Lung microvascular endothelial cell (primary cell): ENCODE data around the gene SLC35B1. TPM values are rescaled to one million over a fixed set of nuclear protein-coding genes. Genes with fewer than 3 reads are reported as not detected.
"Not testable (repeated sequence)": the region's sequence is repeated elsewhere in the genome, so short reads cannot be mapped to it uniquely, and the experiment has no call there.

Experiments used
- DNase-seq, 2 donors: peaks; one replicate each; pipeline versions ENCODE4 v3.0.0 to v3.0.0-alpha.2; 2010; ENCODE audit warnings: low read depth in 2 of 2
- total RNA-seq: library from RNA; depleted of rRNA; stranded (reverse); fragments of >200 nt; gene quantifications from 2 replicates; pipeline ENCODE4 v1.2.1, GENCODE V29; 2014

SLC35B1 gene
- total RNA-seq, 1 donor from 2014 or later, result 60.7 TPM

GRCh38 chr17:49673679-49674078 is 34.1 kb downstream of the SLC35B1 start:
- DNase-seq, result not testable (repeated sequence)

- no peak for DNase-seq
These were observed 37.1 kb downstream of the SLC35B1 start for GRCh38 chr17:49670641-49671040.

DNA sequence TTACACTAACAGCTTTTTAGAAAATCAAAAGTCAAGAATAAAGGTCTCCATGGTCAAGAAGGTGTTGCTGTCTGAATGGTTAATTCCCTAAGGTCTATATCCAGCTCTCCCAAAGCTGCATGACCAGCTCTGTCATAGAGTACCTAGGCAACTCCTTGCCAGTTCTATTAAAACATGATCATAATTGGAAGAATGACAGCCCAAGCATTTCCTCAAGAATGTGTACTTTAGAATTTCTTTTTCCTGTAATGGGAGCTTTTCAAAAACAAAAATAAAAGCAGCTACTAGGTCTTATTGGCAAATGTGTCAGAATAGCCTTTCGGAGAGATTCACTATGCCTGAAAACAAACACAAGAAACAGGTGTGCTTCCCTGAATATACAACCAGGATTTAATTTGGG is 37.8 kb downstream of the SLC35B1 start:
- DNase-seq, result peak in 1 of 2 donors; percentile 61

- DNase-seq, result no peak
These were observed 39.9 kb downstream of the SLC35B1 start for GRCh38 chr17:49667854-49668253.

GRCh38 chr17:49664706-49665211 is 43.0 kb downstream of the SLC35B1 start:
- peak; percentile 22 to 46 for DNase-seq

DNA sequence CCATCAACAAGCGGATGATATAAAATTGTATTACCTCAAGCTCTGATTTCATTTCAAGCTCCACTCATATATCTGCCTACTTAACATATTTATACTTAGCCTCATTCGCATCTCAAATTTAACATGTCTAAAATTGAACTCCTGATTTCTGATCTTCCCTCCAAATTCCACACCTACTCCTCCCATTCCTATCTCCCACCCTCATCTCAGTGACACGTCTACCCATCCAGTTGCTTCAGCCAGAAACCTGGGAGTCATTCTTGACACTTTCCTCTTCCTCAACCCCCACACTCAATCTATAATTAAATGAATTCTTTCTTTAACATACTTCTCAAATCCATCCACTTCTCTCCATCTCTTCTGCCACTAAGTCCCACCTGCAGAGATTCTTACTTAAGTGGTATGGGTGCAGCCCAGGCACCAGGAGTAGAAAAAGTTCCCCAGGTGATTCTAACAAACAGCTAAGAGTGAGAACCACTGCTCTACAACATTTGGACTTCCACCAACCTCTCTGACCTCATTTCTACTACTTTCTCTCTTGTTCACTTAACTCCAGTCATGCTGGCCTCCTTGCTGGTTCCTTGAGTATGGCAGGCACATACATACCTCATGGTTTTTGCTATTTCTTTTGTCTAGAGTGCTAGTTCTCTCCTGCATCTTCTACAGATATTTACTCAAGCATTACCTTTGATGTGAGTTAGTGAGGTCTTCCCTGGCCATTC is 47.9 kb downstream of the SLC35B1 start:
- DNase-seq, result no peak

DNA sequence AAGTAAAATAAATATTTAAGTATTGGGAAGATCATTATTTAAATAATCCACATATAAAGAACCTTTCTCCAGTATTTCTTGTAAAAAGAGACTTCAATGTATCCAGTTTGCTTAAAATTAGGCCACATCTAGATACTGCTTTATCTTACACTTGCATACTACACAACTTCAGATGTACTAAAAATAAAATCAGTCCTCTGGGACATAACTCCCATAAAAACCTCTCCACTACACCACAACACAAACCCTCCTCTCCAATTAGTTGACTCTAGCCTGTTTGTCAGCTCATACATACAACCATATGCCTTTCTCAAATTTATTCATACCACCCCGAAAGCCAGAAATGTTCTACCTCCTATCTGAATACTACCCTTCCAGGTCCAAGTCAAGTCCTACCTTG is 51.5 kb downstream of the SLC35B1 start:
- DNase-seq, result no peak

Other genes starting within 250 kb of the SLC35B1 start
- under 0.01 TPM in 1 of 2 replicates, not detected in the other for gene NGFR, start 212.7 kb downstream of the SLC35B1 start, total RNA-seq
- 1.1 and 3.0 TPM in 2 replicates for gene NXPH3, start 132.1 kb downstream of the SLC35B1 start, total RNA-seq
- 83.9 and 139 TPM in 2 replicates for gene SPOP, start 29.9 kb downstream of the SLC35B1 start, total RNA-seq
- gene FAM117A, start 56.2 kb upstream of the SLC35B1 start, total RNA-seq, result 2.8 and 6.7 TPM in 2 replicates
- gene KAT7, start 80.7 kb upstream of the SLC35B1 start, total RNA-seq, result 21.4 and 22.0 TPM in 2 replicates
- not detected in 2 replicates for gene TAC4, start 140.1 kb upstream of the SLC35B1 start, total RNA-seq